ENCODE measurements around the gene CMTM7. TPM values are rescaled to one million over a fixed set of nuclear protein-coding genes. Genes with fewer than 3 reads are reported as not detected.

Gene CMTM7
- total and polyA plus RNA-seq, 9 of the 15 experiments (the other 6 are each of a cell fraction or from before 2014, with no cell fraction given), result 0.03 to 1.6 (median 0.42) TPM; not detected in 4

DNA sequence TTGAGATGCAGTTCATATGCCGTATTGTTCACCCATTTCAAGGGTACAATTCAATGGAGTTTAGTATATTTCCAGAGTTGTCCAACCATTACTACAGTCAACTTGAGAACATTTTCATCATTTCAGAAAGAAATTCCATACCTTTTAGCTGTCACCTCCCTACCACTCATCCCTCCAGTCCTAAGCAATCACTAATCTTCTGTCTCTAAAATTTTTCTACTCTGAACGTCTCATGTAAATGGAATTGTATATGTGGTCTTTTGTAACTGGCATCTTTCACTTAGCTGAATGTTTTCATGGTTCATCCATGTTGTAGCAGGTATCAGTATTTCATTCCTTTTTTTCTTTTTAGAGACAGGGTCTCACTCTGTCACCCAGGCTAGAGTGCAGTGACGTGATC lies 51.1 kb downstream of the CMTM7 start (continued):
- TF ChIP-seq, protein P1, sequence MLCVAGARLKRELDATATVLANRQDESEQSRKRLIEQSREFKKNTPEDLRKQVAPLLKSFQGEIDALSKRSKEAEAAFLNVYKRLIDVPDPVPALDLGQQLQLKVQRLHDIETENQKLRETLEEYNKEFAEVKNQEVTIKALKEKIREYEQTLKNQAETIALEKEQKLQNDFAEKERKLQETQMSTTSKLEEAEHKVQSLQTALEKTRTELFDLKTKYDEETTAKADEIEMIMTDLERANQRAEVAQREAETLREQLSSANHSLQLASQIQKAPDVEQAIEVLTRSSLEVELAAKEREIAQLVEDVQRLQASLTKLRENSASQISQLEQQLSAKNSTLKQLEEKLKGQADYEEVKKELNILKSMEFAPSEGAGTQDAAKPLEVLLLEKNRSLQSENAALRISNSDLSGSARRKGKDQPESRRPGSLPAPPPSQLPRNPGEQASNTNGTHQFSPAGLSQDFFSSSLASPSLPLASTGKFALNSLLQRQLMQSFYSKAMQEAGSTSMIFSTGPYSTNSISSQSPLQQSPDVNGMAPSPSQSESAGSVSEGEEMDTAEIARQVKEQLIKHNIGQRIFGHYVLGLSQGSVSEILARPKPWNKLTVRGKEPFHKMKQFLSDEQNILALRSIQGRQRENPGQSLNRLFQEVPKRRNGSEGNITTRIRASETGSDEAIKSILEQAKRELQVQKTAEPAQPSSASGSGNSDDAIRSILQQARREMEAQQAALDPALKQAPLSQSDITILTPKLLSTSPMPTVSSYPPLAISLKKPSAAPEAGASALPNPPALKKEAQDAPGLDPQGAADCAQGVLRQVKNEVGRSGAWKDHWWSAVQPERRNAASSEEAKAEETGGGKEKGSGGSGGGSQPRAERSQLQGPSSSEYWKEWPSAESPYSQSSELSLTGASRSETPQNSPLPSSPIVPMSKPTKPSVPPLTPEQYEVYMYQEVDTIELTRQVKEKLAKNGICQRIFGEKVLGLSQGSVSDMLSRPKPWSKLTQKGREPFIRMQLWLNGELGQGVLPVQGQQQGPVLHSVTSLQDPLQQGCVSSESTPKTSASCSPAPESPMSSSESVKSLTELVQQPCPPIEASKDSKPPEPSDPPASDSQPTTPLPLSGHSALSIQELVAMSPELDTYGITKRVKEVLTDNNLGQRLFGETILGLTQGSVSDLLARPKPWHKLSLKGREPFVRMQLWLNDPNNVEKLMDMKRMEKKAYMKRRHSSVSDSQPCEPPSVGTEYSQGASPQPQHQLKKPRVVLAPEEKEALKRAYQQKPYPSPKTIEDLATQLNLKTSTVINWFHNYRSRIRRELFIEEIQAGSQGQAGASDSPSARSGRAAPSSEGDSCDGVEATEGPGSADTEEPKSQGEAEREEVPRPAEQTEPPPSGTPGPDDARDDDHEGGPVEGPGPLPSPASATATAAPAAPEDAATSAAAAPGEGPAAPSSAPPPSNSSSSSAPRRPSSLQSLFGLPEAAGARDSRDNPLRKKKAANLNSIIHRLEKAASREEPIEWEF (CRISPR knock-in tag; IDR thresholded peaks at IDR 0.05), result no peak
- TF ChIP-seq CTBP1 (IDR thresholded peaks at IDR 0.05; ENCODE audit: borderline replicate concordance) (no peak), IFI16 (CRISPR knock-in tag; IDR thresholded peaks at IDR 0.05) (no peak), GTF2F1 (IDR thresholded peaks at IDR 0.05; ENCODE audit: low read depth, low read length) (no peak), XRCC5 (IDR thresholded peaks at IDR 0.05; ENCODE audit: low read depth, low read length) (no peak), ARID2 (IDR thresholded peaks at IDR 0.05) (no peak)

DNA sequence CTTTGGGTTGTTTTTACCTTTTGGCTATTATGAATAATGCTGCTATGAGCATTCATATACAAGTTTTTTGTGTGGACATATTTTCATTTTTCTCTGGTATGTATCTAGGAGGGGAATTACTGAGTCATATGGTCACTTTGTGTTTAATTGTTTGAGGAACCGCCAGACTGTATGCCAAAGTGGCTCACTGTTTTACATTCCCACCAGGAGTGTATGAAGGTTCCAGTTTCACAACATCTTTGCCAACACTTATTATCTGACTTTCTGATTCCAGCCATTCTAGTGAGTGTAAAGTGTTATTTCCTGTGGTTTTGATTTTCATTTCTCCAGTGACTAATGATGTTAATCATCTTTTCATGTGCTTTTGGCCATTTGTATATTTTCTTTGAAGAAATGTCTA lies 51.8 kb downstream of the CMTM7 start:
- Histone ChIP-seq H3K4me2 (ENCODE audit: insufficient read depth, low read length) (no peak overlapping the region), H3K4me3 (no peak overlapping the region), H3K9me1 (ENCODE audit: control insufficient read depth, insufficient read depth, low read length) (no peaks in the 10 kb centered on the region), H3K79me2 (ENCODE audit: control insufficient read depth, insufficient read depth, low read length) (no peaks in the 10 kb centered on the region), H3K4me1 (replicated peaks in 1 of 2; ENCODE audit: control insufficient read depth in 2 of 2, insufficient read depth in 2 of 2, low read length in 2 of 2) (no peaks in the 10 kb centered on the region), H3K27ac (ENCODE audit: extremely low read depth, low read depth, low read length) (no peak overlapping the region), H3K27me3 (ENCODE audit: control insufficient read depth in 2 of 2, insufficient read depth in 2 of 2, low read length in 2 of 2) (peaks cover 18 to 26% of the 10 kb centered on the region in 2 experiments), H2AFZ (ENCODE audit: low read depth, low read length) (no peak overlapping the region), H3K9me3 (replicated peaks; ENCODE audit: control insufficient read depth, insufficient read depth, low read depth, low read length) (no peaks in the 10 kb centered on the region), H4K20me1 (replicated peaks; ENCODE audit: control insufficient read depth, insufficient read depth, low read length) (no peaks in the 10 kb centered on the region), H3K9ac (ENCODE audit: insufficient read depth in 1 of 2, low read depth in 2 of 2, low read length in 2 of 2) (no peak overlapping the region), H3K36me3 (ENCODE audit: control insufficient read depth, insufficient read depth, low read length) (no peaks in the 10 kb centered on the region)
- in situ Hi-C loops (cut with MboI), result no loop called here
- ATAC-seq (no peak), DNase-seq (ENCODE audit: extremely low read depth in 1 of 4, low spot score in 3 of 4) (no peak), FAIRE-seq (no peak)
- no TSS peak for BruUV-seq (replicated peaks)
- intact Hi-C loops (cut with micrococcal nuclease), result no loop called here
- POLR2A ChIA-PET, result no interaction called here
- CTCF ChIA-PET (ENCODE audit: low intra/inter-chr PET ratio), result no interaction called here
- 0% methylated on average over 1 of the region's 1 CpG for WGBS (ENCODE audit: insufficient coverage, low coverage, missing lambda C conversion rate)
- TF ChIP-seq RCOR1 (IDR thresholded peaks at IDR 0.05; ENCODE audit: borderline replicate concordance in 1 of 2, low read depth in 2 of 2, low read length in 2 of 2) (no peak), NR1H2 (CRISPR knock-in tag; IDR thresholded peaks at IDR 0.05) (no peak)
- TF ChIP-seq, protein P2, sequence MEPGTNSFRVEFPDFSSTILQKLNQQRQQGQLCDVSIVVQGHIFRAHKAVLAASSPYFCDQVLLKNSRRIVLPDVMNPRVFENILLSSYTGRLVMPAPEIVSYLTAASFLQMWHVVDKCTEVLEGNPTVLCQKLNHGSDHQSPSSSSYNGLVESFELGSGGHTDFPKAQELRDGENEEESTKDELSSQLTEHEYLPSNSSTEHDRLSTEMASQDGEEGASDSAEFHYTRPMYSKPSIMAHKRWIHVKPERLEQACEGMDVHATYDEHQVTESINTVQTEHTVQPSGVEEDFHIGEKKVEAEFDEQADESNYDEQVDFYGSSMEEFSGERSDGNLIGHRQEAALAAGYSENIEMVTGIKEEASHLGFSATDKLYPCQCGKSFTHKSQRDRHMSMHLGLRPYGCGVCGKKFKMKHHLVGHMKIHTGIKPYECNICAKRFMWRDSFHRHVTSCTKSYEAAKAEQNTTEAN (CRISPR knock-in tag; IDR thresholded peaks at IDR 0.05), result no peak
- TF ChIP-seq, protein P3, sequence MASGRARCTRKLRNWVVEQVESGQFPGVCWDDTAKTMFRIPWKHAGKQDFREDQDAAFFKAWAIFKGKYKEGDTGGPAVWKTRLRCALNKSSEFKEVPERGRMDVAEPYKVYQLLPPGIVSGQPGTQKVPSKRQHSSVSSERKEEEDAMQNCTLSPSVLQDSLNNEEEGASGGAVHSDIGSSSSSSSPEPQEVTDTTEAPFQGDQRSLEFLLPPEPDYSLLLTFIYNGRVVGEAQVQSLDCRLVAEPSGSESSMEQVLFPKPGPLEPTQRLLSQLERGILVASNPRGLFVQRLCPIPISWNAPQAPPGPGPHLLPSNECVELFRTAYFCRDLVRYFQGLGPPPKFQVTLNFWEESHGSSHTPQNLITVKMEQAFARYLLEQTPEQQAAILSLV (tag; IDR thresholded peaks at IDR 0.05), result no peak

Data from K562 (cell line).